Testis (tissue), 3 donors: ENCODE measurements around the gene PCBP3. TPM values are rescaled to one million over a fixed set of nuclear protein-coding genes. Genes with fewer than 3 reads are reported as not detected.

ENCODE experiments used
- DNase-seq: peaks from one replicate; pipeline ENCODE4 v3.0.0-alpha.2; 2019
- H3K27ac ChIP-seq, 2 donors: fragments of 200-600 bp; sonication (generic); one replicate each; pipeline ENCODE4 v1.5.1; 2019
- H3K27me3 ChIP-seq: fragments of 200-600 bp; sonication (generic); one replicate; pipeline ENCODE4 v1.5.1; 2019
- H3K36me3 ChIP-seq: fragments of 200-600 bp; sonication (generic); one replicate; pipeline ENCODE4 v1.5.1; 2017; ENCODE audit warnings: low read depth; ENCODE audit errors: missing control alignments
- H3K4me1 ChIP-seq: fragments of 200-600 bp; sonication (generic); one replicate; pipeline ENCODE4 v1.5.1; 2019
- H3K4me3 ChIP-seq, 2 donors: fragments of 200-600 bp; sonication (generic); one replicate each; pipeline ENCODE4 v1.5.1; 2017 to 2019
- H3K9me3 ChIP-seq: fragments of 200-600 bp; sonication (generic); one replicate; pipeline ENCODE4 v1.5.1; 2017
- CTCF ChIP-seq, 3 experiments: fragments of 450-650 bp in 2 of 3; fragments of 200-600 bp in 1 of 3; sonication (generic) in 1 of 3; IDR thresholded peaks; one replicate each; pipeline ENCODE4 v1.5.1; 2016 to 2019; ENCODE audit warnings: antibody characterized with exemption in 3 of 3, mild to moderate bottlenecking in 2 of 3, moderate library complexity in 1 of 3
- POLR2A ChIP-seq: fragments of 450-650 bp; IDR thresholded peaks from one replicate; pipeline ENCODE4 v1.6.1; 2017; ENCODE audit warnings: antibody characterized with exemption, mild to moderate bottlenecking, moderate library complexity
- WGBS, 2 donors: methylation state at CpG; one replicate each; pipeline ENCODE4 v1.1.5; 2018; 5-methylcytosine and 5-hydroxymethylcytosine counted together
- intact Hi-C: fragments of 100-400 bp; cut with DNase I; formaldehyde crosslinking; loops from one replicate; pipeline ENCODE4 v1.15.1; 2023; ENCODE audit warnings: low total_unique reads
- polyA plus RNA-seq: library from polyadenylated mRNA; stranded (reverse); fragments of 350-450 nt; fragmentation: Illumina TruSeq; extraction: RNeasy Lipid Tissue Mini Kit (QIAGEN cat#74804); gene quantifications from one replicate; pipeline ENCODE4 v1.2.3, GENCODE V29; 2014; ENCODE audit warnings: low read depth, low replicate concordance; ENCODE audit not compliant: insufficient read depth
- total RNA-seq, 2 donors: library from RNA; depleted of rRNA; stranded (reverse); fragments of >200 nt; gene quantifications; one replicate each; pipeline ENCODE4 v1.2.3, GENCODE V29; 2016

PCBP3 gene
- total and polyA plus RNA-seq, 3 donors from 2014 or later = 35.7 to 58.3 (median 38.0) TPM

GRCh38 chr21:45981151-45982091, 337.9 kb downstream of the PCBP3 start, which contains the start of gene COL6A1:
TSS of gene COL6A1 (plus strand) at chr21:45981770. CDS start at chr21:45981851, 81 bp downstream.
- Histone ChIP-seq H3K27ac (peak within 1 kb of the TSS; percentile 77 to 87), H3K4me1 (peaks cover 9% of the 10 kb centered on the region), H3K9me3 (no peaks in the 10 kb centered on the region), H3K36me3 (no peaks in the 10 kb centered on the region), H3K27me3 (no peaks in the 10 kb centered on the region), H3K4me3 (peak within 1 kb of the TSS; percentile 74 to 80)
- TF ChIP-seq POLR2A (peak; percentile 22), CTCF (IDR thresholded peaks at IDR 0.05) (no peak)
- peak; percentile 81 for DNase-seq
- WGBS, 2 donors = 0 to 2% methylated on average over 26 to 43 of the region's 63 CpGs
- intact Hi-C loops = no loop called here

GRCh38 chr21:45982092-45982757, 338.7 kb downstream of the PCBP3 start:
- H3K27me3 ChIP-seq = no peaks in the 10 kb centered on the region
- DNase-seq = no peak

GRCh38 chr21:45982758-45983648, 339.5 kb downstream of the PCBP3 start:
- TF ChIP-seq CTCF (IDR thresholded peaks at IDR 0.05) (no peak), POLR2A (no peak)
- Histone ChIP-seq H3K9me3 (no peaks in the 10 kb centered on the region), H3K27me3 (no peaks in the 10 kb centered on the region), H3K27ac (peak overlapping the region; percentile 47 to 87), H3K36me3 (no peaks in the 10 kb centered on the region), H3K4me1 (peaks cover 7% of the 10 kb centered on the region), H3K4me3 (peak overlapping the region; percentile 74 to 80)
- 11 to 31% methylated on average over 11 to 45 of the region's 45 CpGs for WGBS, 2 donors
- no peak for DNase-seq
- intact Hi-C loops = no loop called here

More at GRCh38 chr21:45982092-45982757, 338.7 kb downstream of the PCBP3 start:
- Histone ChIP-seq H3K36me3 (no peaks in the 10 kb centered on the region), H3K27ac (peak overlapping the region; percentile 77 to 87), H3K4me3 (peak overlapping the region; percentile 74 to 80), H3K4me1 (peaks cover 9% of the 10 kb centered on the region), H3K9me3 (no peaks in the 10 kb centered on the region)
- intact Hi-C loops = no loop called here
- TF ChIP-seq CTCF (IDR thresholded peaks at IDR 0.05) (no peak), POLR2A (no peak)
- WGBS, 2 donors = 4 to 8% methylated on average over 10 to 43 of the region's 45 CpGs

- H3K27ac ChIP-seq = peak overlapping the region; percentile 47 to 87
- no peaks in the 10 kb centered on the region for H3K9me3 ChIP-seq
- TF ChIP-seq POLR2A = no peak
- TF ChIP-seq CTCF (IDR thresholded peaks at IDR 0.05) = no peak
- H3K36me3 ChIP-seq = no peaks in the 10 kb centered on the region
- H3K27me3 ChIP-seq = no peaks in the 10 kb centered on the region
- DNase-seq = no peak
- intact Hi-C loops = no loop called here
- WGBS, 2 donors = 77 to 90% methylated on average over 6 to 13 of the region's 13 CpGs
- peak overlapping the region in 1 of 2 donors; percentile 80 for H3K4me3 ChIP-seq
- peaks cover 7% of the 10 kb centered on the region for H3K4me1 ChIP-seq
These were observed 340.1 kb downstream of the PCBP3 start for GRCh38 chr21:45983649-45983965.
